MM.1S (cell line): ENCODE data around the gene CAPN12.

Experiments used
- EZH2 ChIP-seq: fragments of 300-600 bp; sonication (generic); optimal IDR thresholded peaks from 2 replicates; pipeline ENCODE3; 2017; ENCODE audit warnings: low read depth, mild to moderate bottlenecking, antibody characterized with exemption, low read length, mixed read lengths
- EZH2phosphoT487 ChIP-seq: fragments of 300-600 bp; sonication (generic); IDR thresholded peaks from 2 replicates; pipeline ENCODE4 v1.6.1; 2018; ENCODE audit warnings: antibody characterized with exemption, low read length
- TF ChIP-seq, protein P1 (sequence below): fragments of 300-600 bp; sonication (generic); IDR thresholded peaks from 2 replicates; pipeline ENCODE4 v1.5.1; 2016; ENCODE audit warnings: antibody characterized with exemption, low read length, mixed read lengths

DNA sequence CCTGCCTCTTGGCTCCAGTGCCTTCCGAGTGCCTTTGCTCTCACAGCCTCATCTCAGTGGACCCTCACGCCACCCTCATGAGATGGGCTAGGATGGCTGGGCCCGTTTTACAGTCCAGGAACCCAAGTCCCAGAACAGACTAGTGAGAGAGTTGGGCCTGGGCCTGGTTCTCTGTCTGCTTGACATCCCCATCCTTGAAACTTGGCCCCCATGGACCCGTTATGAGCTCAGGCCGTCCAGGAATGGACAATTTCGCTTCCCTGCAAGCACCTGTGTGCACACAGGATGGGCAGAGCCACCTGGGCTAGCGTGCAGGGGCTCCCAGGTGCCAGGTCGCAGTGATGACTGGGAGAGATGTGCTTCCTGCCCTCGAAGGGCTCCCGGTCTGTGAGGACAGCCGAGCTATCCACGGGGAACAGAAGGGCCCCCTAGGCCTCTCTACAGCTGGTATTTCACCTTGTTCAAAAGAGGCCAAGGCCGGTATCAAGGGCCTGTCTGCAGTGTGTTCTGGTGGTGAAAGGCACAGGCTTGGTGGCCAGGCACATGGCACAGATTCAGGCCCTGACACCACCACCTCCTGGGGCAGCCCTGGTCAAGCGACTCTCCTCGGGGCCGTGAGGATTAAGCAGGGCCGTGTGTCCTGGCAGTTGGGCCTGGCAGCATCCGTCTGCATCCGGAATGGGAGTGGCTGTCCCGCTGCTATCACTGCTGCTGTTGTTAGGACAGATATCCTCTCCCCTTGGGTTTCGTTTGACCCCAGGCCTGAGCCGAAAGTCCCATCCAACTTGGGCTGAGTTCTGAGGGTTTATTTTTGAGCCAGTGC lies 38.9 kb downstream of the CAPN12 start:
- TF ChIP-seq, protein P1, sequence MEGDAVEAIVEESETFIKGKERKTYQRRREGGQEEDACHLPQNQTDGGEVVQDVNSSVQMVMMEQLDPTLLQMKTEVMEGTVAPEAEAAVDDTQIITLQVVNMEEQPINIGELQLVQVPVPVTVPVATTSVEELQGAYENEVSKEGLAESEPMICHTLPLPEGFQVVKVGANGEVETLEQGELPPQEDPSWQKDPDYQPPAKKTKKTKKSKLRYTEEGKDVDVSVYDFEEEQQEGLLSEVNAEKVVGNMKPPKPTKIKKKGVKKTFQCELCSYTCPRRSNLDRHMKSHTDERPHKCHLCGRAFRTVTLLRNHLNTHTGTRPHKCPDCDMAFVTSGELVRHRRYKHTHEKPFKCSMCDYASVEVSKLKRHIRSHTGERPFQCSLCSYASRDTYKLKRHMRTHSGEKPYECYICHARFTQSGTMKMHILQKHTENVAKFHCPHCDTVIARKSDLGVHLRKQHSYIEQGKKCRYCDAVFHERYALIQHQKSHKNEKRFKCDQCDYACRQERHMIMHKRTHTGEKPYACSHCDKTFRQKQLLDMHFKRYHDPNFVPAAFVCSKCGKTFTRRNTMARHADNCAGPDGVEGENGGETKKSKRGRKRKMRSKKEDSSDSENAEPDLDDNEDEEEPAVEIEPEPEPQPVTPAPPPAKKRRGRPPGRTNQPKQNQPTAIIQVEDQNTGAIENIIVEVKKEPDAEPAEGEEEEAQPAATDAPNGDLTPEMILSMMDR = no peak
- TF ChIP-seq EZH2 = no peak
- TF ChIP-seq EZH2phosphoT487 = no peak
